GM23248 (cell line): ENCODE data around the gene GLYATL1B.
"Not testable (repeated sequence)": the region's sequence is repeated elsewhere in the genome, so short reads cannot be mapped to it uniquely, and the experiment has no call there.

Source experiments
- EZH2 ChIP-seq: fragments of 200-600 bp; sonication (generic); IDR thresholded peaks from 2 replicates; pipeline ENCODE4 v1.6.1; 2018; ENCODE audit warnings: antibody characterized with exemption, mild to moderate bottlenecking; ENCODE audit not compliant: insufficient read depth, poor library complexity, severe bottlenecking
- EZH2phosphoT487 ChIP-seq: fragments of 200-600 bp; sonication (generic); IDR thresholded peaks from 2 replicates; pipeline ENCODE4 v1.6.1; 2018; ENCODE audit warnings: antibody characterized with exemption, moderate library complexity, mild to moderate bottlenecking, low read depth; ENCODE audit not compliant: insufficient read depth

GRCh38 chr11:59052355-59052754 is 33.8 kb upstream of the GLYATL1B start:
- not testable (repeated sequence) for TF ChIP-seq EZH2phosphoT487, EZH2
